K562 (cell line): Measurements from ENCODE around the gene CCDC194. TPM values are rescaled to one million over a fixed set of nuclear protein-coding genes. Genes with fewer than 3 reads are reported as not detected.

Experiments used
- ARHGAP35 ChIP-seq: fragments of 450-650 bp; IDR thresholded peaks from 2 replicates; pipeline ENCODE4 v1.6.1; 2018; ENCODE audit not compliant: partially characterized antibody
- ATF7 ChIP-seq: fragments of 450-650 bp; IDR thresholded peaks from 2 replicates; pipeline ENCODE4 v1.7.1; 2014; ENCODE audit warnings: mild to moderate bottlenecking, moderate library complexity
- CBFA2T2 ChIP-seq: fragments of 450-650 bp; conservative IDR thresholded peaks from 2 replicates; pipeline ENCODE4 v1.6.1; 2017; ENCODE audit warnings: mild to moderate bottlenecking
- CBX3 ChIP-seq, 2 experiments: IDR thresholded peaks; 1 replicate in 1 of 2; 2 replicates in 1 of 2; pipeline ENCODE4 v1.6.1; 2012; ENCODE audit warnings: inconsistent platforms in 2 of 2, low read length in 2 of 2, borderline replicate concordance in 1 of 2, control low read depth in 1 of 2
- E2F6 ChIP-seq, 2 experiments: IDR thresholded peaks; 2 replicates each; pipeline ENCODE4 v1.6.1; 2011; ENCODE audit warnings: borderline replicate concordance in 1 of 2, control low read depth in 1 of 2, low read depth in 1 of 2, low read length in 1 of 2, mild to moderate bottlenecking in 1 of 2, mixed read lengths in 1 of 2, moderate library complexity in 1 of 2; ENCODE audit not compliant: insufficient read depth in 1 of 2, insufficient read length in 1 of 2, poor library complexity in 1 of 2, severe bottlenecking in 1 of 2; ENCODE audit errors: extremely low read depth in 1 of 2
- ELF1 ChIP-seq: fragments of 200-800 bp; sonication (Bioruptor generic); IDR thresholded peaks from 2 replicates; pipeline ENCODE4 v1.6.1; 2016; ENCODE audit warnings: missing genetic modification characterization, missing compliant biosample characterization
- FOXJ3 ChIP-seq: sonication (generic); formaldehyde crosslinking; IDR thresholded peaks from 2 replicates; pipeline ENCODE4 v1.4.0; 2020; ENCODE audit warnings: mild to moderate bottlenecking, missing genetic modification reagents
- HLTF ChIP-seq: fragments of 450-650 bp; IDR thresholded peaks from 2 replicates; pipeline ENCODE4 v1.6.1; 2016
- HMG20B ChIP-seq: fragments of 250-450 bp; sonication (Bioruptor Pico); IDR thresholded peaks from 2 replicates; pipeline ENCODE4 v1.5.0; 2021; ENCODE audit warnings: mild to moderate bottlenecking
- ID3 ChIP-seq, 2 experiments: fragments of 250-450 bp in 1 of 2; fragments of 450-650 bp in 1 of 2; sonication (Bioruptor Pico) in 1 of 2; IDR thresholded peaks; 2 replicates each; pipeline versions ENCODE4 v1.6.1 to v1.8.0; 2016 to 2021; ENCODE audit warnings: mild to moderate bottlenecking in 2 of 2, moderate library complexity in 2 of 2, missing compliant biosample characterization in 1 of 2, missing genetic modification characterization in 1 of 2
- NELFE ChIP-seq: IDR thresholded peaks from 2 replicates; pipeline ENCODE4 v1.6.1; 2011; ENCODE audit warnings: mild to moderate bottlenecking; ENCODE audit not compliant: insufficient read depth, insufficient read length
- NEUROD1 ChIP-seq: fragments of 150-350 bp; IDR thresholded peaks from 2 replicates; pipeline ENCODE4 v1.6.1; 2014; ENCODE audit warnings: borderline replicate concordance, low read length, low read depth; ENCODE audit not compliant: partially characterized antibody
- RFX1 ChIP-seq: fragments of 450-650 bp; IDR thresholded peaks from 2 replicates; pipeline ENCODE4 v1.6.1; 2016; ENCODE audit warnings: mild to moderate bottlenecking, moderate library complexity
- SMAD4 ChIP-seq: fragments of 250-450 bp; sonication (Bioruptor Pico); conservative IDR thresholded peaks from 2 replicates; pipeline ENCODE4 v1.8.0; 2021; ENCODE audit warnings: inconsistent platforms, mild to moderate bottlenecking, moderate library complexity
- ZKSCAN8 ChIP-seq: fragments of 200-800 bp; sonication (Bioruptor generic); IDR thresholded peaks from 2 replicates; pipeline ENCODE4 v1.6.1; 2016; ENCODE audit warnings: missing genetic modification characterization, missing compliant biosample characterization
- ZNF121 ChIP-seq: sonication (generic); formaldehyde crosslinking; conservative IDR thresholded peaks from 2 replicates; pipeline ENCODE4 v1.8.0; 2022; ENCODE audit warnings: missing genetic modification reagents
- ZNF146 ChIP-seq: IDR thresholded peaks from one replicate; pipeline ENCODE4 v1.6.1; 2018; ENCODE audit warnings: missing compliant biosample characterization; ENCODE audit not compliant: unreplicated experiment
- ZNF512 ChIP-seq: IDR thresholded peaks from 2 replicates; pipeline ENCODE4 v1.6.1; 2016; ENCODE audit warnings: missing genetic modification characterization, missing compliant biosample characterization
- ZNF561 ChIP-seq: fragments of 450-650 bp; formaldehyde crosslinking; conservative IDR thresholded peaks from 2 replicates; pipeline ENCODE4 v1.4.0; 2020; ENCODE audit warnings: mild to moderate bottlenecking, moderate library complexity
- ZNF699 ChIP-seq: fragments of 250-450 bp; sonication (Bioruptor Pico); IDR thresholded peaks from 2 replicates; pipeline ENCODE4 v1.8.0; 2021; ENCODE audit warnings: mild to moderate bottlenecking, moderate library complexity; ENCODE audit not compliant: insufficient replicate concordance
- polyA plus RNA-seq, 8 experiments: library from polyadenylated mRNA; depleted of rRNA in 4 of 8; stranded (reverse) in 5 of 8; unstranded in 3 of 8; fragments of >200 nt; fragmentation: Nextera tagmentation in 2 of 8; fragmentation: Illumina TruSeq in 1 of 8; extraction: Ambion mirVana in 2 of 8; extraction: Trizol in 1 of 8; gene quantifications; 2 replicates each; pipeline versions ENCODE4 v1.2.1 to v1.2.3, GENCODE V29; 2011 to 2014; ENCODE audit warnings: inconsistent platforms in 1 of 8, missing spikeins in 1 of 8
- total RNA-seq, 7 experiments: library from RNA; depleted of rRNA in 6 of 7; stranded (reverse); fragments of >200 nt in 6 of 7; fragmentation: Illumina TruSeq in 2 of 7; extraction: Trizol in 2 of 7; gene quantifications; 2 replicates each; pipeline versions ENCODE4 v1.2.1 to v1.2.3, GENCODE V29; 2011 to 2021; ENCODE audit warnings: low replicate concordance in 1 of 7
- TF ChIP-seq, protein P1 (sequence below): sonication (generic); formaldehyde crosslinking; IDR thresholded peaks from 2 replicates; pipeline ENCODE4 v1.8.1; 2022; ENCODE audit warnings: missing genetic modification reagents
- TF ChIP-seq, protein P2 (sequence below): sonication (generic); formaldehyde crosslinking; IDR thresholded peaks from 2 replicates; pipeline ENCODE4 v1.8.1; 2023; ENCODE audit warnings: mild to moderate bottlenecking, missing genetic modification reagents

Gene CCDC194
- total and polyA plus RNA-seq, 9 of the 15 experiments (the other 6 are each of a cell fraction or from before 2014, with no cell fraction given) = 0.13 to 1.3 (median 0.39) TPM; not detected in 3

GRCh38 chr19:17394891-17395415, 957 bp upstream of the CCDC194 start (continued):
- TF ChIP-seq ZNF699 (CRISPR knock-in tag) (no peak), NEUROD1 (no peak), FOXJ3 (CRISPR knock-in tag) (no peak), ZKSCAN8 (CRISPR knock-in tag) (no peak), ID3 (CRISPR knock-in tag; IDR thresholded peaks at IDR 0.05) (no peak), ID3 (tag; IDR thresholded peaks at IDR 0.05) (no peak; the same call in 1 of the 2 replicates), NELFE (no peak), ZNF121 (peak; percentile 99), ZNF561 (no peak), CBFA2T2 (no peak), RFX1 (no peak), HLTF (peak; percentile 96), ARHGAP35 (no peak), E2F6 (IDR thresholded peaks at IDR 0.05; ENCODE audit: borderline replicate concordance in 1 of 2, extremely low read depth in 1 of 2, insufficient read depth in 1 of 2, insufficient read length in 1 of 2, low read depth in 1 of 2, low read length in 1 of 2, poor library complexity in 1 of 2, severe bottlenecking in 1 of 2) (peak in 1 of 2 experiments; percentile 22), ZNF146 (CRISPR knock-in tag) (no peak), ELF1 (tag) (peak; percentile 62), SMAD4 (CRISPR knock-in tag) (0 out of 2 replicates have a peak, but pooled peaks have one; percentile 45), ZNF512 (tag) (no peak), CBX3 (IDR thresholded peaks at IDR 0.05; ENCODE audit: borderline replicate concordance in 1 of 2, low read length in 2 of 2) (peak in 1 of 2 experiments; percentile 82; a peak in 1 of 3 replicates), HMG20B (CRISPR knock-in tag) (no peak), ATF7 (0 out of 2 replicates have a peak, but pooled peaks have one; percentile 43)
- TF ChIP-seq, protein P1, sequence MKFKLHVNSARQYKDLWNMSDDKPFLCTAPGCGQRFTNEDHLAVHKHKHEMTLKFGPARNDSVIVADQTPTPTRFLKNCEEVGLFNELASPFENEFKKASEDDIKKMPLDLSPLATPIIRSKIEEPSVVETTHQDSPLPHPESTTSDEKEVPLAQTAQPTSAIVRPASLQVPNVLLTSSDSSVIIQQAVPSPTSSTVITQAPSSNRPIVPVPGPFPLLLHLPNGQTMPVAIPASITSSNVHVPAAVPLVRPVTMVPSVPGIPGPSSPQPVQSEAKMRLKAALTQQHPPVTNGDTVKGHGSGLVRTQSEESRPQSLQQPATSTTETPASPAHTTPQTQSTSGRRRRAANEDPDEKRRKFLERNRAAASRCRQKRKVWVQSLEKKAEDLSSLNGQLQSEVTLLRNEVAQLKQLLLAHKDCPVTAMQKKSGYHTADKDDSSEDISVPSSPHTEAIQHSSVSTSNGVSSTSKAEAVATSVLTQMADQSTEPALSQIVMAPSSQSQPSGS (CRISPR knock-in tag) = no peak
- TF ChIP-seq, protein P2, sequence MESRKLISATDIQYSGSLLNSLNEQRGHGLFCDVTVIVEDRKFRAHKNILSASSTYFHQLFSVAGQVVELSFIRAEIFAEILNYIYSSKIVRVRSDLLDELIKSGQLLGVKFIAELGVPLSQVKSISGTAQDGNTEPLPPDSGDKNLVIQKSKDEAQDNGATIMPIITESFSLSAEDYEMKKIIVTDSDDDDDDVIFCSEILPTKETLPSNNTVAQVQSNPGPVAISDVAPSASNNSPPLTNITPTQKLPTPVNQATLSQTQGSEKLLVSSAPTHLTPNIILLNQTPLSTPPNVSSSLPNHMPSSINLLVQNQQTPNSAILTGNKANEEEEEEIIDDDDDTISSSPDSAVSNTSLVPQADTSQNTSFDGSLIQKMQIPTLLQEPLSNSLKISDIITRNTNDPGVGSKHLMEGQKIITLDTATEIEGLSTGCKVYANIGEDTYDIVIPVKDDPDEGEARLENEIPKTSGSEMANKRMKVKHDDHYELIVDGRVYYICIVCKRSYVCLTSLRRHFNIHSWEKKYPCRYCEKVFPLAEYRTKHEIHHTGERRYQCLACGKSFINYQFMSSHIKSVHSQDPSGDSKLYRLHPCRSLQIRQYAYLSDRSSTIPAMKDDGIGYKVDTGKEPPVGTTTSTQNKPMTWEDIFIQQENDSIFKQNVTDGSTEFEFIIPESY (CRISPR knock-in tag) = peak; percentile 94
